Measurements from ENCODE around the gene FAM227A.
"Not testable (repeated sequence)": the region's sequence is repeated elsewhere in the genome, so short reads cannot be mapped to it uniquely, and the experiment has no call there.

Gene FAM227A

GRCh38 chr22:38611559-38611958, 44.6 kb downstream of the FAM227A start:
- no peak for DNase-seq (ENCODE audit: low read depth in 2 of 2)

GRCh38 chr22:38610234-38610633, 46.0 kb downstream of the FAM227A start:
- DNase-seq (ENCODE audit: low read depth in 2 of 2): no peak

GRCh38 chr22:38608992-38609750, 47.0 kb downstream of the FAM227A start:
- DNase-seq (ENCODE audit: low read depth in 2 of 2): no peak

- DNase-seq (ENCODE audit: low read depth in 2 of 2): no peak
Measured at GRCh38 chr22:38607680-38608079, 48.5 kb downstream of the FAM227A start.

- DNase-seq (ENCODE audit: low read depth in 2 of 2): no peak
Measured at GRCh38 chr22:38602166-38602565, 54.0 kb downstream of the FAM227A start.

GRCh38 chr22:38601221-38601764, 54.9 kb downstream of the FAM227A start:
- no peak for DNase-seq (ENCODE audit: low read depth in 2 of 2)

GRCh38 chr22:38599466-38599865, 56.7 kb downstream of the FAM227A start:
- no peak for DNase-seq (ENCODE audit: low read depth in 2 of 2)

- not testable (repeated sequence) for DNase-seq (ENCODE audit: low read depth in 2 of 2)
Measured at GRCh38 chr22:38582923-38583322, 73.3 kb downstream of the FAM227A start.

- no peak for DNase-seq (ENCODE audit: low read depth in 2 of 2)
Measured at GRCh38 chr22:38578505-38578904, 77.7 kb downstream of the FAM227A start.

GRCh38 chr22:38572065-38572464, 84.1 kb downstream of the FAM227A start:
- no peak for DNase-seq (ENCODE audit: low read depth in 2 of 2)

- DNase-seq (ENCODE audit: low read depth in 2 of 2): no peak
Measured at GRCh38 chr22:38570779-38571364, 85.3 kb downstream of the FAM227A start.

GRCh38 chr22:38569972-38570778, 86.0 kb downstream of the FAM227A start, which contains the start of gene DMC1:
Gene DMC1 (minus strand): TSS chr22:38570183. CDS start chr22:38568256, 1,927 bp downstream.
- peak; percentile 93 to 94 for DNase-seq (ENCODE audit: low read depth in 2 of 2)

GRCh38 chr22:38569181-38569971, 86.8 kb downstream of the FAM227A start:
- DNase-seq (ENCODE audit: low read depth in 2 of 2): no peak

GRCh38 chr22:38567531-38568285, 88.5 kb downstream of the FAM227A start:
- DNase-seq (ENCODE audit: low read depth in 2 of 2): no peak

- DNase-seq (ENCODE audit: low read depth in 2 of 2): no peak
Measured at GRCh38 chr22:38566726-38567504, 89.3 kb downstream of the FAM227A start.

GRCh38 chr22:38565441-38565840, 90.8 kb downstream of the FAM227A start:
- DNase-seq (ENCODE audit: low read depth in 2 of 2): no peak

GRCh38 chr22:38564669-38565068, 91.5 kb downstream of the FAM227A start:
- no peak for DNase-seq (ENCODE audit: low read depth in 2 of 2)

- DNase-seq (ENCODE audit: low read depth in 2 of 2): no peak
Measured at GRCh38 chr22:38554281-38554680, 101.9 kb downstream of the FAM227A start.

GRCh38 chr22:38549101-38549894, 106.9 kb downstream of the FAM227A start:
- DNase-seq (ENCODE audit: low read depth in 2 of 2): no peak

Data from activated CD8-positive, alpha-beta memory T cell treated with anti-CD3 and anti-CD28 coated beads for 4 hours (primary cell).